ENCODE measurements around the gene RBMS3. TPM values are rescaled to one million over a fixed set of nuclear protein-coding genes. Genes with fewer than 3 reads are reported as not detected.

RBMS3 gene
- total RNA-seq, 2 experiments from 2014 or later, result 0.15 to 3.0 TPM

DNA sequence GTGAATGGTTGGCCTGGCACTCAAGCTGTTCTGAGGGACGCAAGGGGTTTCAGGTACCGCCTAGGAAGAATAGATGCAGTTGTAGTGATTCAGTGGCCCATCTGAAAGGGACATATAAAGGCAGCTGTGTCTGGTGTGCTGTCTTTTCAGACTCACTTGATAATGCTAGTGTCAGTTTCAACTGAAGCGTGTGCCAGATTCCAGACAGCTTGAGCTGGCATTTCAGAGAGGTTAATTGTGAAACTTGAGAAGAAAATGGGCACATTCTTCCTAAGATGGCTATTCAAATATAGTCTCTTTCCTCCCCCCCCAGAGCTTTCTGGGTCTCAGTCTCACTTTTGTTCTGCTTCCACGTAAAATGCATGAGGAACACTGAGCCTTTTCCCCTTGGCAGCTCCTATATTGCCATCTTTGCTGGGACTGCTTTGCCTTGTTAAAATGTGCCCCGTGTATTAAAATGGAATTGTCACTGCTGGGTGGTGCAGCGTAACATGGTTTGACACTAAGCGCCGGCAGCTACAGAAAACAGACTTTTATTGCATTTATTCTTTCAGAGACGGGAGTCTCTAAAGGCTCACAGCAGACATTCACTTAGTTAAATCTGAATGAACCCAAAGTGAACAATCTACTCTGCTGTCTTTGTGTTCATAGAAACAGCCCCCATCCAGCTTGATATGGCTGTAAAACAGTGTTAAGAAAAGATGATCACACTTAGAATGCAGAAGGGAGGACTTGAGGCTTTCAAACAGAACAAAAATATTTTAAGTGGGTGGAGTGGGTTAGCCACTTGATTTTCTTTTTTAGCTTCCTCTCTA lies 478.7 kb downstream of the RBMS3 start:
- CTCF ChIA-PET, result no interaction called here
- ATAC-seq (no peak), DNase-seq (no peak)
- no peaks in the 10 kb centered on the region for H3K27me3 Mint-ChIP-seq
- H3K27ac Mint-ChIP-seq, result no peak overlapping the region
- no peaks in the 10 kb centered on the region for H3K9me3 Mint-ChIP-seq (ENCODE audit: low read depth)
- H3K4me1 Mint-ChIP-seq, result no peaks in the 10 kb centered on the region
- H3K36me3 Mint-ChIP-seq, result no peaks in the 10 kb centered on the region
- no peak overlapping the region for H3K4me3 Mint-ChIP-seq

- no peak for DNase-seq
- ATAC-seq, result no peak
- Mint-ChIP-seq H3K27ac (no peak overlapping the region), H3K36me3 (no peaks in the 10 kb centered on the region), H3K27me3 (no peaks in the 10 kb centered on the region), H3K4me1 (no peaks in the 10 kb centered on the region), H3K4me3 (no peak overlapping the region), H3K9me3 (ENCODE audit: low read depth) (no peaks in the 10 kb centered on the region)
- CTCF ChIA-PET, result no interaction called here
These were observed 479.4 kb downstream of the RBMS3 start for GRCh38 chr3:29760226-29760685.

DNA sequence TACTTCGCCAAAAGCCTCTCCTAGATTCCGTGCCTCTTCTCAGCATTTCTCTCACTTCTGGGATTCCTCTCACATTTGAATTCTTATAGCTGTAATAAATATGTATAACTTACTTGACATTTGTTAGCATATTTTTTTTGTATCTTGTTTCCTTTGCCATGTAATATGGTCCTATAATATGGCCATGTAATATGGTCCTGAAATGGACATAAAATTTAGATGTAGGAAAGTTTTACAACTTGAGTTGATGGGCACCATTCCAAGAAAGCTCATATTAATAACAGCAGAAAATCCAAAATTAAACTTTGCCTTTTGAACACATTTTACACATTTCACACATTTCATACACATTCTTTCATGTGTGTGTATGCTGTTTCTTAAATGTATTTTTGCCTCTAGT lies 480.6 kb downstream of the RBMS3 start:
- no peaks in the 10 kb centered on the region for H3K9me3 Mint-ChIP-seq (ENCODE audit: low read depth)
- DNase-seq (no peak), ATAC-seq (no peak)
- H3K27me3 Mint-ChIP-seq, result no peaks in the 10 kb centered on the region
- H3K4me1 Mint-ChIP-seq, result no peaks in the 10 kb centered on the region
- no peak overlapping the region for H3K27ac Mint-ChIP-seq
- H3K4me3 Mint-ChIP-seq, result no peak overlapping the region
- H3K36me3 Mint-ChIP-seq, result no peaks in the 10 kb centered on the region
- CTCF ChIA-PET, result no interaction called here

- no peak for ATAC-seq
- no peaks in the 10 kb centered on the region for H3K4me1 Mint-ChIP-seq
- H3K27me3 Mint-ChIP-seq, result no peaks in the 10 kb centered on the region
- no peak overlapping the region for H3K4me3 Mint-ChIP-seq
- H3K36me3 Mint-ChIP-seq, result no peaks in the 10 kb centered on the region
- no peak overlapping the region for H3K27ac Mint-ChIP-seq
- no peak for DNase-seq
- no peaks in the 10 kb centered on the region for H3K9me3 Mint-ChIP-seq (ENCODE audit: low read depth)
- CTCF ChIA-PET, result no interaction called here
These were observed 482.2 kb downstream of the RBMS3 start for GRCh38 chr3:29763115-29763514.

DNA sequence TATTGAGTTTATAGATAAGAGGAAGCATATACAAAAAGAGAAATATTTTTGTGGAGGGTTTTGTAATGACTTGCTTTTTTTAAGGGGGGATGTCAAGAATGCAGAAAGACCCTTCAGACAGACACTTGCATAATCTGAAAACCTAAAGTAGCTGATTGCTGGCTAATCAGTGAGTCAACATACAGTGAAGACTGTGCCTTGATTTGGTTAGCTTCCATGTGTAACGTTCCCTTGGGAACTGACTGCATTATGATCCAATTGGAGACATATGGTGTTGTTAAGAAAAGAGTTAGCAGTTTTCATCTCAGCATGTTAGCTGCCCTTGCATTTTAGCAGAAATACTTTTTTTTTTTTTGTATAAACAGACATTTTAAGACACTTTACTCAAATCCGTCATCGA lies 483.2 kb downstream of the RBMS3 start:
- no peak overlapping the region for H3K4me3 Mint-ChIP-seq
- no peaks in the 10 kb centered on the region for H3K36me3 Mint-ChIP-seq
- DNase-seq, result no peak
- H3K27ac Mint-ChIP-seq, result no peak overlapping the region
- H3K9me3 Mint-ChIP-seq (ENCODE audit: low read depth), result no peaks in the 10 kb centered on the region
- CTCF ChIA-PET, result interaction anchor here (1.0 kb wide), 1 partner anchor 9 kb away, joined by 3 read pairs; no protein-coding TSS in a partner anchor
- no peaks in the 10 kb centered on the region for H3K4me1 Mint-ChIP-seq
- no peak for ATAC-seq
- no peaks in the 10 kb centered on the region for H3K27me3 Mint-ChIP-seq

GRCh38 chr3:29764603-29765254 lies 483.9 kb downstream of the RBMS3 start:
- H3K4me3 Mint-ChIP-seq, result no peak overlapping the region
- H3K4me1 Mint-ChIP-seq, result no peaks in the 10 kb centered on the region
- DNase-seq (no peak), ATAC-seq (no peak)
- no peaks in the 10 kb centered on the region for H3K9me3 Mint-ChIP-seq (ENCODE audit: low read depth)
- H3K27ac Mint-ChIP-seq, result no peak overlapping the region
- H3K36me3 Mint-ChIP-seq, result no peaks in the 10 kb centered on the region
- H3K27me3 Mint-ChIP-seq, result no peaks in the 10 kb centered on the region
- CTCF ChIA-PET, result no interaction called here

GRCh38 chr3:29771602-29772001 lies 490.7 kb downstream of the RBMS3 start:
- Mint-ChIP-seq H3K36me3 (no peaks in the 10 kb centered on the region), H3K4me1 (no peaks in the 10 kb centered on the region)
- no peak for ATAC-seq

GRCh38 chr3:29772436-29772835 lies 491.6 kb downstream of the RBMS3 start:
- CTCF ChIA-PET, result no interaction called here
- no peak overlapping the region for H3K27ac Mint-ChIP-seq
- H3K4me1 Mint-ChIP-seq, result no peaks in the 10 kb centered on the region
- no peak for DNase-seq
- no peak for ATAC-seq
- H3K27me3 Mint-ChIP-seq, result no peaks in the 10 kb centered on the region
- no peak overlapping the region for H3K4me3 Mint-ChIP-seq
- H3K9me3 Mint-ChIP-seq (ENCODE audit: low read depth), result no peaks in the 10 kb centered on the region
- no peaks in the 10 kb centered on the region for H3K36me3 Mint-ChIP-seq

More at GRCh38 chr3:29771602-29772001, 490.7 kb downstream of the RBMS3 start:
- Mint-ChIP-seq H3K27me3 (no peaks in the 10 kb centered on the region), H3K27ac (no peak overlapping the region), H3K9me3 (ENCODE audit: low read depth) (no peaks in the 10 kb centered on the region), H3K4me3 (no peak overlapping the region)
- no peak for DNase-seq
- CTCF ChIA-PET, result no interaction called here

DNA sequence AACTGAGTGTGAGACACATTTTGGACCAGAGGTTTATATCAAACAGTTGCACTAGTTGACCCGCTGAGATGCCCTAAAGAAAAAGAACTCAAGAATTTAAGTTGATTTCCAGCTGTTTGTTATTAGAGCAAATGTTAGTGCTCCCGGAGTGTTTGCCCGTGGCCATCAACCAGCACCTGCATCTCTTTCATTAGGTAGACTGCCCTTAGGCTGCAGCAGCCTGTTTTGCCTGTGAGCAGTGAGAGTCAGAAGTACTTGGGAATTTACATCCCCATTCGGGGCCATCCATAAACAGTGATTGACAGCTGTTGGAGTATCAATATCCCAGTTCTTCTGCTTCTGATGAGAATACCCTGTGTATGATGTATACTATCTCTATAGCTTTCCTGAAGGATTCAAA lies 492.6 kb downstream of the RBMS3 start:
- DNase-seq (no peak), ATAC-seq (no peak)
- Mint-ChIP-seq H3K36me3 (no peaks in the 10 kb centered on the region), H3K27me3 (no peaks in the 10 kb centered on the region), H3K9me3 (ENCODE audit: low read depth) (no peaks in the 10 kb centered on the region), H3K4me1 (no peaks in the 10 kb centered on the region), H3K27ac (no peak overlapping the region), H3K4me3 (no peak overlapping the region)
- CTCF ChIA-PET, result interaction anchor here (0.6 kb wide), 1 partner anchor 20 kb away, joined by 3 read pairs; no protein-coding TSS in a partner anchor

DNA sequence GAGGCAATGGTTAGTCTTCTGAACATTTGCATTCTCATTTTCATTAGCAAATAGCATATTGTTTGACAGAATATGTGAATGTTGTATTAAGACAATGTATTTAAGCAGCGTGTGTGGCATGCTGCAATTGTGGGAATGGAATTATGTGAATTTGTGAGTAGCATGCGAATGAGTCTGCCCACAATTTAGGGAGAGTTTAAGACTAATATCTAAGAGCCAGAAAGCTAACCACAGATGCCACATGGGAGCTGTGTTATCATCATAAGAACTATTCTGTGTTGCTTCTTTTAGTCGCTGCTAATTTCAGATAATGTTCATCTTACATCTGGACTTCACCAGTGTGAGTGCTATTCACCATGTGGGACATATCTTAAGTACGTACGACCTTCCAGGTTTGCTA lies 494.5 kb downstream of the RBMS3 start:
- Mint-ChIP-seq H3K4me3 (no peak overlapping the region), H3K9me3 (ENCODE audit: low read depth) (no peaks in the 10 kb centered on the region), H3K27me3 (no peaks in the 10 kb centered on the region), H3K4me1 (no peaks in the 10 kb centered on the region), H3K27ac (no peak overlapping the region), H3K36me3 (no peaks in the 10 kb centered on the region)
- DNase-seq (no peak), ATAC-seq (no peak)
- CTCF ChIA-PET, result no interaction called here

- no peaks in the 10 kb centered on the region for H3K27me3 Mint-ChIP-seq
- H3K4me3 Mint-ChIP-seq, result no peak overlapping the region
- no peaks in the 10 kb centered on the region for H3K36me3 Mint-ChIP-seq
- ATAC-seq (no peak), DNase-seq (no peak)
- no peaks in the 10 kb centered on the region for H3K9me3 Mint-ChIP-seq (ENCODE audit: low read depth)
- CTCF ChIA-PET, result no interaction called here
- H3K4me1 Mint-ChIP-seq, result no peaks in the 10 kb centered on the region
- H3K27ac Mint-ChIP-seq, result no peak overlapping the region
These were observed 497.0 kb downstream of the RBMS3 start for GRCh38 chr3:29777869-29778268.

DNA sequence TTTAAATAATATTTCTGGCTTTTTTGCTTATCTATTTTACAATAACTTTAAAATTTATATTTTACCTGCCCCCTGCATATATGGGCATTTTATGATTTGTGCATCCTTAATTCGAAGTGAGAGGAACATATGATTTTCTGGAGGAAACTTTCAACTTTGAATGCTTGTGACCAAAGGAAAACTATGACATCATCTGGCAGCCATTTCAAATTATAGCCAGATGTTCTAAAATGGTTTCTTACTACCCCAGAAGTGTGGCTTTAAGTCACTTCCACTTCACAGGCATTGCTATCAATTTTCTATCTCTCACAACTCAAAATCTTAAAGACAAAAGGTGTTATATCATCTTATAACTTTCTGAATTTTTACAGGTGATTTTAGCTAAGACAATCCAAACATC lies 508.8 kb downstream of the RBMS3 start:
- Mint-ChIP-seq H3K36me3 (no peaks in the 10 kb centered on the region), H3K9me3 (ENCODE audit: low read depth) (no peaks in the 10 kb centered on the region), H3K4me1 (no peaks in the 10 kb centered on the region), H3K4me3 (no peak overlapping the region), H3K27ac (no peak overlapping the region), H3K27me3 (no peaks in the 10 kb centered on the region)
- CTCF ChIA-PET, result no interaction called here
- DNase-seq, result no peak
- no peak for ATAC-seq

- H3K27me3 Mint-ChIP-seq, result no peaks in the 10 kb centered on the region
- DNase-seq, result no peak
- CTCF ChIA-PET, result no interaction called here
These were observed 515.9 kb downstream of the RBMS3 start for GRCh38 chr3:29796808-29797207.

DNA sequence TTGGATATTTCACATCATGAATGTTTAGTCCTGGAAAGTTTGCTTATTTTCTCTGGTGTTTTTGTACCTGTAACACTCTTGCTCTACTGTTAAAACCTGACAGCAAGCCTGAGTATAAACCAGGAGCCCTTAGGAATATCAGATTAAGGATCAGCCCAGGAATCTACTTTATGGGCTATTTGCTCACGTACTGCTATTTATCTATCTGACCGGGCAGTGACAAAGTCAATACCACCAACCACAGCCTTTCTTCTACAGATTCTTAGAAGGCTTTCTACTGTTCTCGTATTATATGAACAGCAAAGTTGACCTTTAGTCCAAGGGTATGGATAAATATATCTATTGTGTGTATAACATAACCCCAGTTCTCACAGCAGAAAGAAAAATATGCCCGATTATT lies 521.2 kb downstream of the RBMS3 start:
- Mint-ChIP-seq H3K4me3 (no peak overlapping the region), H3K4me1 (no peaks in the 10 kb centered on the region), H3K9me3 (ENCODE audit: low read depth) (no peaks in the 10 kb centered on the region), H3K27ac (no peak overlapping the region), H3K36me3 (no peaks in the 10 kb centered on the region), H3K27me3 (no peaks in the 10 kb centered on the region)
- ATAC-seq, result no peak
- CTCF ChIA-PET, result no interaction called here
- no peak for DNase-seq

More at GRCh38 chr3:29796808-29797207, 515.9 kb downstream of the RBMS3 start:
- no peaks in the 10 kb centered on the region for H3K36me3 Mint-ChIP-seq
- H3K4me3 Mint-ChIP-seq, result no peak overlapping the region
- H3K27ac Mint-ChIP-seq, result no peak overlapping the region
- no peaks in the 10 kb centered on the region for H3K9me3 Mint-ChIP-seq (ENCODE audit: low read depth)
- H3K4me1 Mint-ChIP-seq, result no peaks in the 10 kb centered on the region
- ATAC-seq, result no peak

Measured in activated CD8-positive, alpha-beta memory T cell treated with anti-CD3 and anti-CD28 coated beads, Interleukin-2, amount 10 ng/mL, durations not matched to agents 7 days and 5 days (primary cell).